ENCODE results near the gene CCDC54. TPM values are rescaled to one million over a fixed set of nuclear protein-coding genes. Genes with fewer than 3 reads are reported as not detected.

The CCDC54 gene
- polyA plus RNA-seq, 4 donors, result 0.10 to 0.11 TPM; not detected in 2

DNA sequence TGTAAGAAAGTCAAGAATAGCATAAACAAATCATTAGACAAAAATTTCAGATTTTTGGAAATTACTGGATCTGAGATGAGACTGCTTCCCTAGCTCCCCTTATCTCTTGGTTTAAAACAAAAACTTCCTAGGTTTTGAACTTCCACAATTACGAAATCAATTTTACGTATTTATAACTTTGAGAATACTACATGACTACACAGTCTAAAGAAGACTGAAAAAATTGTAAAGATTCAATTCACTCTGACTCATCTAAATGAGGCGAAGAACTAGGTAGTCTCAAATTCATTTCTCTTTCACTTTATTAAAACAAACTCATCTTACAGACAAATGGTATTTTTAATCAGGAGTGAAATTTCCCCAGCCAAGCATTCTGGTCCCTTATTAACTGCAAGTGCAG lies 10.3 kb downstream of the CCDC54 start:
- DNase-seq (ENCODE audit: low read depth in 4 of 4, low spot score in 3 of 4), result no peak

DNA sequence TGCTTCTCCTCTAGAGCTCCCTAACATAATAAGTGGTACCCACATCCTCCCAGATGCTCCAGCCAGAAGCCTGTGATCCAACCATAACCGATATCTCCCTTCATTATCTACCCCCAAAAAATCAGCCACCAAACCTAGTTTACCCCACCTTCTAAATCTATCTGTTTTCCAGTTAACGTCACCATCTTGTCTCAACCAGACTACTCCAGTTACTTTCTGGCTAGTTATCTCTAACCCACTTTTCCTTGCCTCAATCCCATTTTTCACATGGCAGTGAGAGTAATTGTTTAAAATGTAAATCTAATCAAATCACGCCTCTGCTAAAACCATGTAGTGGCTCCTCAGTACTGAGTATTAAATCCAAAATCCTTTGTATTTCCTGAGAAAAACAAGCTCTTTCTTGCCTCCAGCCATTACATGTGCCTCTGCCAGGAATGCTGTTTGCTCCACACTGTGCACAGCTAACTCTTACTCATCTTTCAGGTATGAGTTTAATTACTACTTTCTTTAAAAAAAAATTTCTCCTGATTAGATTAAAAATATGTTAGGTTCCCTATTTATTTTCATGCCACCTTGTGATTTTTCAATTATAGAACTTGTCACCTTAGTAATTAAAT lies 15.4 kb downstream of the CCDC54 start:
- no peak for DNase-seq (ENCODE audit: low read depth in 4 of 4, low spot score in 3 of 4)

DNA sequence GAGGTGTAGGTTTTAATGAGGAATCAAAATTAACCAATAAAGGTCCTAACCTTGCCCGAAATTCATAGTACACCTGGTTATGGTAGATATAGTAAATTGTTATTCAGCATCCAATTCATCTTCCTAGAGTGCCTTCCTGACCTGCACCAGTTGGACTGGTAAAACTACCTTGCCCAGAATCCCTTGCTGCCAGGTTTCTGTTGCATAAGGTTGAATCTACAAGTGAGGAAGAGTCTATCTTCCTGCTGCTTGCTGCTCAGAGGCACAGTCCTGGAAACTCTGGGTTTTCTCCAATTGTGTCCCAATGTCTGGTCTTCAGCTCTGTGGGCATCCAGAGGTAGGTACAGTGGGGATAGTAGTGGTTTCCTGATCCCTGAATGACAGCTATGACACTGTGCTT lies 17.3 kb downstream of the CCDC54 start:
- DNase-seq (ENCODE audit: low read depth in 4 of 4, low spot score in 3 of 4), result no peak

DNA sequence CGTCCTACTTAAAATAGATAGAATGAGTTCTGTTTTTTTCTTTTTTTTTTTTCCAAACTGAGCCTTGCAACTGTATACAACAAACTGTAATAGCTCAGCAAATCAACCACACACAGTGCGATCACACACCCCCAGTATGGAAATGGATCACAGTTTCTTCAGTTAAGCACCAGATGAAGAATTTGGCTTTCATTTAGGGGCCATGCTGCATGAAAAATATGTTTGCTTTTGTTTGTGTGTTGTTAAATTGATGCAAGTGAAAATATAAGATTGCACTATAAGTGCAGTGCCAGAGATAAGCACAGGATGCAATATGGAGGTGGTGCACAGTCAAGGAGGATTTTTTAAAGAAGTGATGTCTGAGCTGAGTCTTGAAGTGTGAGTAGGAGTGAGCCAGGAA lies 17.8 kb downstream of the CCDC54 start:
- no peak for DNase-seq (ENCODE audit: low read depth in 4 of 4, low spot score in 3 of 4)

DNA sequence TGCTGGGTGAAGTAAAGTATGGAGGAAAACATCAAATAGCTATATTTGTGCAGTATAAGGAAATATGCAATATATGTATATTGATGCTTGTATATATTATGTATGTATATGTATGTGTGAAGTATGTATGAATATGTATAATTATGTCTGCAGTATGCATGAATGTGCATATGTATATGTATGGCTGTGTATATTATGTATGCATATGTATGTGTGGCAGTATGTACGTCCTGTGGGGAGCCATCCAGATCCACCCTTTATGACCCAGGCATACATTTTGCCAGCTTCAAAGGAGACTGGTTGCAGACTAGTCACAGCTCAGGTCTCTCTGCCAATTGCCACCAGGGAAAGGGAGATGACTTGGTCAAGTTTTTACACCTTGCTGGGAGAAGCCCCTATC lies 24.1 kb downstream of the CCDC54 start:
- DNase-seq (ENCODE audit: low read depth in 4 of 4, low spot score in 3 of 4), result no peak

DNA sequence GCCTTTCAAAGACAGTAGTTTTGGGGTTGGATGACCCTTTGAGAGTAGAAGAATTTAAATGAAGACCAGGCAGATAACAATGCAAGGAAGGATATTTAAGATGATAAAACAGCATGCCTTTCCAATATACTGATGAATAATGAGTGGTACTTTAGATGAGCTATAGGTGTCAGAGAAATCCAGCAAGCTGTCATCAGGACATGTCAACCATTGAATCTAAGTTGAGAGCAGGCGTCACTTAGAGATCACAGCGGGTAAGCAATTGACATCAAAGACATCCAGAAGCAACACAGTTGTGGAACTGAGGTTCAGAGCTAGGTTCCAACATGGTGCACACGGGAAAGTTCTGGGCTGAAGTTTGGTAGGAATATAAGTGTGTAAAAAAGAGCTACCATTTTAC lies 25.0 kb downstream of the CCDC54 start:
- no peak for DNase-seq (ENCODE audit: low read depth in 4 of 4, low spot score in 3 of 4)

DNA sequence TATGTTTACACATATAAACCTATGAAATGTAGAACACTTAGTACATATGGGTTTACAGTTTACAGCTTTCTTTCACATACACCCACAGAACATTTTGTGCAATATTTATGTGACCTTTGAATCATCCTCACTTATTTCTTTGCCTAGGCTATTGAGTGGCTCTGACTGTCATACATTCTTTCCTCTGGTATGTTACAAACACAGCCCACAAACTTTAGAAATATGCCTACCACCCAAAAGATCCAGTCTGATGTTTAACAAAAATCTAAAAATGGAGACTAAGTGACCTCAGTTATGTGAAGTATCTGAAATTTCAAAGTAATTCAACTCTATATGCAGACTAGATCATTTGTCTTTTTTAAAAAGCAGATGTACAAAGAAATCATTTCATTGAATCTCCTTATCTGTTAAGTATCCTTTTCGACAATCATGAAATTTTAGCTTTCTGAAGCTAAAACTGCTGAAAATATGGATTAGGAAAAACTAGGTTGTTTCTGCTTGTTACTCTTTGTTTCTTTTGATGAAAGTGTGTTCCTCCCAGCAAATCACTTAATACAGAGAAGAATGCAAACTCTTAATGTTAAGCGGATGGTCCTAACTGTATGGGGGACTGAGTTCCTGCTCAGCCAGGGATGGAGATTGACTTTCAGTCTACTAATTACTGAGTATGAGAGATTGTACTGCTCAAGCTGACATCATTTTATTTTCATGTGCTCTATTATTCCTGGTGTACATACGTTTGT lies 27.7 kb downstream of the CCDC54 start:
- DNase-seq (ENCODE audit: low read depth in 4 of 4, low spot score in 3 of 4), result no peak

DNA sequence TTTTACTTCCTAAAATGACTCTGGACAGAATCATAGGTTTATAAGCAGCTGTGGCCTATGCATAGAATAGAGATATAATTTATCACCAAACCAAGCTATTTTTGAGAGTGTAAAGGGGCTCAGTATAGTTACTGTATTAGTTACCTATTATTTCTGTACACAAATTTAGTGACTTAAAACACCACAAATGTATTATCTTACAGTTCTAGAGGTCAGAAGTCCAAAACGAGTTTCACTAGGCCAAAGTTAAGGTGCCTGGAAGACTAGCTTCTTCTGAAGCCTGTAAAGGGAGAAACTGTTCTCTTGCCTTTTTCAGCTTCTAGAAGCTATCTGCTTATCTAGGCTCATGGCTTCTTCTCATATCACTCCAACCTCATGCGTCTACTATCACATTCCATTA lies 30.1 kb downstream of the CCDC54 start:
- DNase-seq (ENCODE audit: low read depth in 4 of 4, low spot score in 3 of 4), result no peak

DNA sequence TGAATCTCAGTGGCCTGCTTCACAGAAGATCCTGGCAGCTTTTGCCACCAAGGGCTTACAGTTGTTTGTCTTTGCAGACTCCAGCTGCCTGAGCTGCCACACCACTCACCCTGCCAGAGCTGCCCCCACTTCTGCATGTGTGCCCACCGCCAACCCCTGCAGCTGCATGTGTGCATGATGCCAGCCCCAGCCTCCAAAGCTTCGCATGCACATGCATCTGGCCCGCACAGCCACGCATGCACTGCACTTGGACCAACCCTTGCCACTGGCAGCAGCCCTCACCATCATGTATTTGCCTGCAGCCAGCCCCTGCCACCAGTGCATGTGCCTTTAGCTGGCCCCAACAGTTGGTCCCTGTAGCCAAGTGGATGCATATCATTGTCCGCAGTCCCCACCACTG lies 31.3 kb downstream of the CCDC54 start:
- DNase-seq (ENCODE audit: low read depth in 4 of 4, low spot score in 3 of 4), result no peak

DNA sequence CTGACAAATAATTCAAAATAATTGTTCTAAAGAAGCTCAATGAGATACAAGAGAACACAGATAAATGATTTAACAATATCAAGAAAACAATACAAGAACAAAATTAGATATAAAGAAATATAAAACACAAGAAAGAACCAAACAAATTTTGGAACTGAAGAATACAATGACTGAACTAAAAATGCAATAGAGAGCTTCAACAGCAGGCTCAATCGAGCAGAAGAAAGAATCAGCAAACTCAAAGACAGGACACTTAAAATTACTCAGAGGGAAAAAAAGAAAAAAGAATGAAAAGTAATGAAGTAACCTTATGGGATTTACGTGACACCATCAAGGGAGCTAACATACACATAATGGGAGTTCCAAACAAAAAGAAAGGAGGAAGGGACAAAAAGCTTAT lies 32.1 kb downstream of the CCDC54 start:
- DNase-seq (ENCODE audit: low read depth in 4 of 4, low spot score in 3 of 4), result no peak

DNA sequence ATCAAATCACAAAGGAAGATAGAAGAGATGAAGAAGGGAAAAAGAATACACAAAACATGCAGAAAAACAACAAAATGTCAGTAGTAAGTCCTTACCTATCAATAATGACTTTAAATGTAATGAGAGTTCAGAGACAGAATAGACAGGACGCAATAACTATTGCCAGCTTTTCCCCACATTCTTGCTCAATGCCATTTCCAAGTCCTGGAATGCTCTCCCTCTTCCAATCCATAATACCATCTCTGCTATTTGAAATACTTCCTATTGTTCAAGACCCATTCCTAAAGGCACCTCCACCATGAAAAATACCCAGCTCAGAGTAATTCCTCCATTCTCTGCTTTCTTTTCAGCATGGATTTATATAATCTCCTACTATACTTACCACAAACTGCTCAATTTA lies 33.4 kb downstream of the CCDC54 start:
- DNase-seq (ENCODE audit: low read depth in 4 of 4, low spot score in 3 of 4), result no peak

DNA sequence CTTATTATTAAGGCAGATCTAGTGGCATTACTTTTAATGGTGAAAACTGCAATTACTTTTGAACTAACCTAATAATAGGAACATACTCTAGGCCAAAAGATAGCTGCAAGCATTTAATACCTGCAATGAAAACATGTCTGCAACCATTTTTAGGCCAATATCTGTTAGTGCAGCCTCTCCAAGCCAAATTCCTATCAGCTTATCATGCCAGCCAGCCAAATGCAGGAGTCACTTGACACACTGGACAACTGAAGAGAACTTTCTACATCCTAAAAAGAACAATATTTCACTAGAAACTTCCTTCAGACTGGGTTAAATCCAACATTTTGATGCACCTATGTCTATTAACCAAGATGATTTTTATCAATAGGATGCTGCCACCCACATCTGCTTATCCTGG lies 33.8 kb downstream of the CCDC54 start:
- DNase-seq (ENCODE audit: low read depth in 4 of 4, low spot score in 3 of 4), result no peak

DNA sequence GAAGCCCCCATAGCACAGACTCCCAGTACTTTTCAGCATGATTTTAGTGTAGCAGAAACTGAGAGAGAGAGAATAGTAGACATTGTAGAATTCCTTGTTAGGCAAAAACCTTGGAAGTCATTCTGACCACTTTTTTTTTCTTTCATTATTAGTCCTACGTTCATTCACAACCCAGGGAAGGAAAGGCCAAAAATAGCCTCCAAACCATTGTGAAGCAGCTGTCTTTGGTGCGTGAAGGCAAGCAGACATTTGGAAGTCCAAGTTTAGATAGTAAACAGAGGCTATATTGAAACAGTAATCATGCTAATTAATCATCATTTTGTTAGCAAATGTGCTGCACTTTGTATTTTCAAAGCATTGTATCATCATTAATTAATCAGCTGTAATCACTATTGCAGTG lies 34.5 kb downstream of the CCDC54 start:
- no peak for DNase-seq (ENCODE audit: low read depth in 4 of 4, low spot score in 3 of 4)

DNA sequence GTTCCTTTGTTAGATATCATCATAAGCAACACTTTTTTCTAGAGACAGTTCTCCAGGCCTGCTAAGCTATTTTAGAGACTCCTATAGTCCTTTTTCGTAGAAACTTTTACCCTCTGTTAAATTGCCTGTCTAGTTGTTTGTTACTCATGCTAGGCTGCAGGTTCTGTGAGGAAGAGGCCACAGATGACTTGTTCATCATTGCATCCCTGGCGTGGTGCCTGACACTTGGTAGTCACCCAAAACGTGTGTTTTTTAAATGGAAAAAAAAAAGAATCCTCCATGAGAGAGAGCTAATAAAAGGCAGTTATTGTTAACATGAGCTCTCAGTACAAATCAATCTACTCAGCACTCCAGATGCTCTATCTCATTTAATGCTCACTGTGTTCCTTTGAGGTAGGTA lies 35.1 kb downstream of the CCDC54 start:
- no peak for DNase-seq (ENCODE audit: low read depth in 4 of 4, low spot score in 3 of 4)

DNA sequence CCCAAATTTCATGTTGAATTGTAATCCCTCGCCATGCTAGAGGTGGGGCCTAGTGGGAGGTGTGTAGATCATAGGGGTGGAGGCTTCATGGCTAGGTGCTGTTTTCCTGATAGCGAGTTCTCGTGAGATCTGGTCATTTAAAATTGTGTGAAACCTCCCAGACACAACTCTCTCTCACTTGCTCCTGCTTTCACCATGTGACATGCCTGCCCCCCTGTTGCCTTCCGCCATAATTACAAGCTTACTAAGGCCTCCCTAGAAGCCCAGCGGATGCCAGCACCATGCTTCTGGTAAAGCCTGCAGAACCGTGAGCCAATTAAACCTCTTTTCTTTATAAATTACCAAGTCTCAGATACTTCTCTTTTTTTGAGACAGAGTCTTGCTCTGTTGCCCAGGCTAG lies 36.0 kb downstream of the CCDC54 start:
- no peak for DNase-seq (ENCODE audit: low read depth in 4 of 4, low spot score in 3 of 4)

DNA sequence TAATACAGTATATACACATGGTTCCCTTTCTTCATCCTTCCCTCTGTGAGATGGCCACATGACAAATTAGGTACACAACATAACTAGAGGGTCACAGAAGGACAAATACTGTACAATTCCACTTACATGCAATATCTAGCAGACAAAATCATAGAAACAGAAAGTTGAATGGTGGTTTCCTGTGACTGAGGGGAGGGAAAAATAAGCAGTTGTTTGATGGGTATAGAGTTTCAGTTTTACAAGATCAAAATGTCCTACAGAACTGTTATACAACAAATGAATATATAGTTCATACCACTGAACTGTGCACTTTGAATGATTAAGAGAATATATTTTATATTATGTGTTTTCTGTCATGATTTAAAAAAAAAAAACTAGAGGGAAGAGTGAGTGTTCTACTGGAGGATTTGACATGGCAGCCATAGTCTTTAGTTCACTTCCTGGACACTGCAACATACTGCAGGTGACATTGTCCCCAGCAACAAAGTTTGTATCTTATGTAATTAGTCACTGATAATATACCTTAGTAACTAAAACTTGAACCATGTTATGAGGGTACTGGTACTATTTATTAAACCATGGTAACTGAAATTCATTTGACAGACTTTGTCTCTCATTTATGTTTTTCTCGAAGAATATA lies 37.2 kb downstream of the CCDC54 start:
- no peak for DNase-seq (ENCODE audit: low read depth in 4 of 4, low spot score in 3 of 4)

DNA sequence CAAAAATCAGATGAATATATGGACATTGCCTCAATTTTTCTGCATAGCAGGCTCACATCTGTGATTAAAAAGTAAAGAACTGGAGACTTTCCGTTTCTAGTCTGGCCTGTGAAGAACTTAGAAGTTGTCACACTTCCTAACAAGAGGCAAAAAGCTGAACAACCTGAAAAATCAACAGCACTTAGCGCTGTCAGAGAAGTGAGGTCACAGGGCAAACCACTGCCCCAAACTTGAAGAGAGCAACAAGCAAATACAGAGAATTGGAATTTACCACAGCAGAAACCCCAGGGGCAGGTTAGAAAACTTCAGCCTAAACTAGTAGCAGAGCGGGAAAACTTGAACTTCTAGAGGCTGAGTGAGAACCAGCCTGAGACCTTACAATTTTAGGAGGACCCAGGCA lies 38.9 kb downstream of the CCDC54 start:
- no peak for DNase-seq (ENCODE audit: low read depth in 4 of 4, low spot score in 3 of 4)

DNA sequence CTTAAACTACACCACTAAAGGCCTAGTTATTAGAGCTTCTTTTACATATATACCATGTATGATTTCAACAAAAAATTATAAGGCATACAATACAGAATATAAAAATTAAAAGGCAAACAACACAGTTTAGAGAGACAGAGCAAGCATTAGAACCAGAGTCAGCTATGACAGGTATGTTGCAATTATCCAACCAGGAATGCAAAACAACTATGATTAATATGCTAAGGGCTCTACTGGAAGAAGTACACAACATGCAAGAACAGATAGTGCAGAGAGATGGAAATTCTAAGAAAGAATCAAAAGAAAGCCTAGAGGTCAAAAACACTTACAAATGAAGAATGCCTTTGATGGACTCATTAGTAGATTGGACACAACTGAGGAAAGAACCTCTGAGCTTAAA lies 39.6 kb downstream of the CCDC54 start:
- no peak for DNase-seq (ENCODE audit: low read depth in 4 of 4, low spot score in 3 of 4)

DNA sequence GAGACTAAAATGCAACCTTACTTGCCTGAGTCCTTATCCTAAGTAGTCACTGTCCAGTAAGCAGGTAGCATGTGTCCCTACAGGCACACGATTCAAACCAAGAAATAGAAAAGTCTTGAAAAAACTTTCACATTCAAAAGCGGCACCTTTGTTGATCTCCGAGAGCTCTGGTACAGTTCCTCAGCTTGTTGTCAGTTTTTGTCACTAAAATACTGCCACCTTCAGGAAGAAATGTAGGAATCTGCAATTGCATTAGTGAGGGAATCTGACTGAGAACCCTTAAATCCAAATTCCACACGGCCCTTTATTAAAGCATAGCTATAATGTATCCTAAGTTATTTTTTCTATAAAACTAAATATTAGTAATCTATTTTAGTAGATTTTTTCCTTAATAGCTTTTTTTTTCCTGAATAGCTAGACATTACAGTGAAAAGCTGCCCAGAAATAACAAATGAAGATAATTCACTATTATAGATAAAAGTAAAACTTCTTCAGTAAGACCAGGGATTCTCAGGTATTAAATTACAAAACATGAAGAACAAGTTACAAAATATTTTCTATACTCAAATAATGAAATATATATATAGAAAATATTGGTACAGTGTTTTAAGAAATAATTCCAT lies 44.0 kb downstream of the CCDC54 start:
- DNase-seq (ENCODE audit: low read depth in 4 of 4, low spot score in 3 of 4), result peak in 1 of 4 donors; percentile 23

DNA sequence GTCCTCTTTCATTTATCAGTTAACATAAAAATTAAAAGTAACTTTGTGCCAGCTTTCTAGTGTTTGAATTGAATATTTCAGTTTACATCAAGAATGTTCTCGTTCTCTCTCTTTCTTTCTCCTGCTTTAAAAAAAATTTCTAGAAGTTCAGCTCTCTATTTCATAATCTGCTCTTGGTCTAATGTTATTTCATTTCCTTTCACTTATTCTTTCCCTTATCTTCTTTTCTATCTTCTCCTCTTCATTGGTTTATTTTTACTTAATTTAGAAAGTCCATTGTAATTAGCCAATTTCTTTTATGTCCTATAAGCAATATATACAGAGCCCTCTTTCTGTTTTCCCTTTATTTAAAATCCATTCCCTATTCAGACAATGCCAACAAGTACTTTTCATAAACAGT lies 44.6 kb downstream of the CCDC54 start:
- DNase-seq (ENCODE audit: low read depth in 4 of 4, low spot score in 3 of 4), result no peak

DNA sequence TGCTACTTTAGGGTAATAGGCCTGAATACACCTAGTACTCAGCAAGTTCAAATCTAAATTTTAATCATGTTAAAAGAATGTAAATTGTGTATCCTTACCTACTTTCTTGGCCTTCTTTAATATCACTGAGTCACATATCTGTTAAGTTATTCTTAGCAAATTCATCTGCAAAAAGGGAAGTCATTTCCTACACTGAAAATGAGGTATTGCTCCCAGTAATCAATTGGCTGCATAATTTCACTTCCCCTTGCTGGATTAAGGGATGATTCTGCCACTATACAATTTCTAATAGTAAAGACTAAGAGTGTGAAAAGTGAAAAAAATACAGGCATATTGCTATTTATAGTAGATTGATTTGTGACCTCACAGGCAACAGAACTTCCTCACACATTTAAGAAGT lies 47.8 kb downstream of the CCDC54 start:
- DNase-seq (ENCODE audit: low read depth in 4 of 4, low spot score in 3 of 4), result no peak

DNA sequence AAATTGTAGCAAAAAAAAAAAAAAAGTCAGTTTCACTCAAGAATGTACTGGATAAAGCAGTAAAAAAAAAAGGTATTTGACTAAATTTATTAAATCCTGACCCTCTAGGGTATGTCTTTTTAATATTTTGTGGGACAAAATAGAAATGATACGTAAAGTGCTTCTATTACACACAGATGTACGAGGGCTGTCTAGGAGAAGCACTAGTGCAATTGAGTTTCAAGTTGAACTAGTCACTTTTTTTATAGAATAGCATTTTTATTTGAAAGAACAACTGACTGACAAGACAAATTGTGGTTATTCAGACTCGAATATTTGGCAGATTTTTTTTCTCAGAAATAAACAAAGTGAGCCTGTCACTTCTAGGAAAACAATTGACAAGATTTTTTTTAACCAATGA lies 49.0 kb downstream of the CCDC54 start:
- no peak for DNase-seq (ENCODE audit: low read depth in 4 of 4, low spot score in 3 of 4)
